Immature natural killer cell (primary cell): ENCODE results near the gene BLCAP. TPM values are rescaled to one million over a fixed set of nuclear protein-coding genes. Genes with fewer than 3 reads are reported as not detected.
"Not testable (repeated sequence)": the region's sequence is repeated elsewhere in the genome, so short reads cannot be mapped to it uniquely, and the experiment has no call there.

Experiments used
- DNase-seq, 3 donors: peaks; one replicate each; pipeline ENCODE4 v3.0.0; 2022; ENCODE audit warnings: mixed read lengths in 1 of 3
- H3K27ac Mint-ChIP-seq, 6 donors: one replicate each; pipeline ENCODE4 v1.8.0; 2020; ENCODE audit warnings: mixed read lengths in 6 of 6, mild to moderate bottlenecking in 5 of 6, inconsistent platforms in 4 of 6, moderate library complexity in 3 of 6
- H3K27me3 Mint-ChIP-seq, 3 donors: one replicate each; pipeline ENCODE4 v1.8.0; 2020 to 2021; ENCODE audit warnings: low read depth in 3 of 3, mild to moderate bottlenecking in 3 of 3, mixed read lengths in 3 of 3, moderate library complexity in 3 of 3, inconsistent platforms in 1 of 3
- H3K36me3 Mint-ChIP-seq, 3 donors: one replicate each; pipeline ENCODE4 v1.8.0; 2020; ENCODE audit warnings: mixed read lengths in 3 of 3, inconsistent platforms in 2 of 3, mild to moderate bottlenecking in 2 of 3
- H3K4me1 Mint-ChIP-seq, 2 donors: one replicate each; pipeline ENCODE4 v1.8.0; 2020; ENCODE audit warnings: inconsistent platforms in 2 of 2, mild to moderate bottlenecking in 2 of 2, mixed read lengths in 2 of 2, moderate library complexity in 1 of 2
- H3K4me3 Mint-ChIP-seq, 5 donors: one replicate each; pipeline ENCODE4 v1.8.0; 2020; ENCODE audit warnings: mild to moderate bottlenecking in 5 of 5, mixed read lengths in 5 of 5, inconsistent platforms in 3 of 5, moderate library complexity in 3 of 5
- H3K9me3 Mint-ChIP-seq, 6 donors: one replicate each; pipeline ENCODE4 v1.8.0; 2020; ENCODE audit warnings: mild to moderate bottlenecking in 6 of 6, mixed read lengths in 6 of 6, inconsistent platforms in 4 of 6, moderate library complexity in 3 of 6
- polyA plus RNA-seq, 3 donors: library from polyadenylated mRNA; unstranded; fragments of 300-500 nt; fragmentation: Illumina TruSeq; gene quantifications; one replicate each; pipeline ENCODE4 v1.2.3, GENCODE V29; 2021

Gene BLCAP
- polyA plus RNA-seq, 3 donors from 2014 or later = 56.1 to 64.9 (median 63.5) TPM

GRCh38 chr20:37490663-37491350, 36.9 kb downstream of the BLCAP start:
- no peaks in the 10 kb centered on the region for H3K4me1 Mint-ChIP-seq
- H3K27me3 Mint-ChIP-seq = peaks cover 0 to 3% (median 2%) of the 10 kb centered on the region in 3 donors
- DNase-seq = no peak
- H3K27ac Mint-ChIP-seq = no peak overlapping the region
- peaks cover 6 to 14% (median 12%) of the 10 kb centered on the region in 3 donors for H3K36me3 Mint-ChIP-seq
- H3K4me3 Mint-ChIP-seq = no peak overlapping the region
- no peaks in the 10 kb centered on the region for H3K9me3 Mint-ChIP-seq

- not testable (repeated sequence) for H3K27ac Mint-ChIP-seq, H3K4me1 Mint-ChIP-seq, DNase-seq, H3K9me3 Mint-ChIP-seq, H3K27me3 Mint-ChIP-seq, H3K4me3 Mint-ChIP-seq, H3K36me3 Mint-ChIP-seq
These were observed 41.5 kb downstream of the BLCAP start for GRCh38 chr20:37486209-37486608.

- Mint-ChIP-seq H3K27ac (no peak overlapping the region), H3K9me3 (no peaks in the 10 kb centered on the region), H3K4me3 (no peak overlapping the region), H3K36me3 (peaks cover 0 to 9% (median 3%) of the 10 kb centered on the region in 3 donors), H3K27me3 (peaks cover 0 to 4% (median 2%) of the 10 kb centered on the region in 3 donors), H3K4me1 (no peaks in the 10 kb centered on the region)
- DNase-seq = no peak
These were observed 43.3 kb downstream of the BLCAP start for GRCh38 chr20:37484331-37484730.

GRCh38 chr20:37481610-37482009, 46.1 kb downstream of the BLCAP start:
- no peak overlapping the region for H3K27ac Mint-ChIP-seq
- peaks cover 2 to 4% (median 4%) of the 10 kb centered on the region in 3 donors for H3K27me3 Mint-ChIP-seq
- H3K9me3 Mint-ChIP-seq = no peaks in the 10 kb centered on the region
- no peak for DNase-seq
- H3K4me1 Mint-ChIP-seq = no peaks in the 10 kb centered on the region
- H3K4me3 Mint-ChIP-seq = no peak overlapping the region
- peaks cover 0 to 9% (median 0%) of the 10 kb centered on the region in 3 donors for H3K36me3 Mint-ChIP-seq

- H3K27ac Mint-ChIP-seq = no peak overlapping the region
- no peaks in the 10 kb centered on the region for H3K9me3 Mint-ChIP-seq
- H3K27me3 Mint-ChIP-seq = peaks cover 2 to 4% (median 4%) of the 10 kb centered on the region in 3 donors
- H3K4me3 Mint-ChIP-seq = no peak overlapping the region
- DNase-seq = no peak
- no peaks in the 10 kb centered on the region for H3K4me1 Mint-ChIP-seq
- peaks cover 0 to 13% (median 0%) of the 10 kb centered on the region in 3 donors for H3K36me3 Mint-ChIP-seq
These were observed 46.8 kb downstream of the BLCAP start for GRCh38 chr20:37480919-37481318.

GRCh38 chr20:37479925-37480691, 47.6 kb downstream of the BLCAP start:
- Mint-ChIP-seq H3K27me3 (peaks cover 2 to 6% (median 4%) of the 10 kb centered on the region in 3 donors), H3K4me3 (no peak overlapping the region), H3K4me1 (no peaks in the 10 kb centered on the region), H3K36me3 (peaks cover 0 to 13% (median 0%) of the 10 kb centered on the region in 3 donors), H3K27ac (no peak overlapping the region), H3K9me3 (no peaks in the 10 kb centered on the region)
- DNase-seq = no peak

GRCh38 chr20:37479266-37479665, 48.4 kb downstream of the BLCAP start:
- peaks cover 0 to 13% (median 0%) of the 10 kb centered on the region in 3 donors for H3K36me3 Mint-ChIP-seq
- peak overlapping the region in 1 of 6 donors; percentile 24 for H3K27ac Mint-ChIP-seq
- no peak for DNase-seq
- H3K4me3 Mint-ChIP-seq = no peak overlapping the region
- H3K9me3 Mint-ChIP-seq = no peaks in the 10 kb centered on the region
- H3K4me1 Mint-ChIP-seq = no peaks in the 10 kb centered on the region
- H3K27me3 Mint-ChIP-seq = peaks cover 2 to 6% (median 4%) of the 10 kb centered on the region in 3 donors

GRCh38 chr20:37477041-37477440, 50.6 kb downstream of the BLCAP start:
- H3K4me3 Mint-ChIP-seq = no peak overlapping the region
- H3K9me3 Mint-ChIP-seq = no peaks in the 10 kb centered on the region
- peaks cover 2 to 6% (median 2%) of the 10 kb centered on the region in 3 donors for H3K27me3 Mint-ChIP-seq
- no peak for DNase-seq
- H3K4me1 Mint-ChIP-seq = no peaks in the 10 kb centered on the region
- no peak overlapping the region for H3K27ac Mint-ChIP-seq
- peaks cover 0 to 13% (median 0%) of the 10 kb centered on the region in 3 donors for H3K36me3 Mint-ChIP-seq

- H3K4me3 Mint-ChIP-seq = no peak overlapping the region
These were observed 52.4 kb downstream of the BLCAP start for GRCh38 chr20:37475252-37475651.

GRCh38 chr20:37474386-37474785, 53.3 kb downstream of the BLCAP start:
- H3K36me3 Mint-ChIP-seq = peaks cover 0 to 4% (median 0%) of the 10 kb centered on the region in 3 donors
- no peak overlapping the region for H3K4me3 Mint-ChIP-seq
- H3K9me3 Mint-ChIP-seq = no peaks in the 10 kb centered on the region
- H3K4me1 Mint-ChIP-seq = no peaks in the 10 kb centered on the region
- no peak overlapping the region for H3K27ac Mint-ChIP-seq
- DNase-seq = no peak
- H3K27me3 Mint-ChIP-seq = peaks cover 0 to 6% (median under 1%) of the 10 kb centered on the region in 3 donors

More at GRCh38 chr20:37475252-37475651, 52.4 kb downstream of the BLCAP start:
- Mint-ChIP-seq H3K4me1 (no peaks in the 10 kb centered on the region), H3K36me3 (peaks cover 0 to 4% (median 0%) of the 10 kb centered on the region in 3 donors), H3K27ac (no peak overlapping the region), H3K27me3 (peaks cover 0 to 6% (median 2%) of the 10 kb centered on the region in 3 donors), H3K9me3 (no peaks in the 10 kb centered on the region)
- no peak for DNase-seq

GRCh38 chr20:37473249-37474000, 54.3 kb downstream of the BLCAP start:
- Mint-ChIP-seq H3K27ac (no peak overlapping the region), H3K4me3 (no peak overlapping the region), H3K4me1 (no peaks in the 10 kb centered on the region), H3K9me3 (no peaks in the 10 kb centered on the region), H3K27me3 (peaks cover 0 to 5% (median 2%) of the 10 kb centered on the region in 3 donors), H3K36me3 (peaks cover 0 to 4% (median 0%) of the 10 kb centered on the region in 3 donors)
- DNase-seq = no peak

GRCh38 chr20:37472435-37472834, 55.2 kb downstream of the BLCAP start:
- H3K9me3 Mint-ChIP-seq, DNase-seq, H3K4me1 Mint-ChIP-seq, H3K27ac Mint-ChIP-seq, H3K27me3 Mint-ChIP-seq, H3K4me3 Mint-ChIP-seq, H3K36me3 Mint-ChIP-seq: not testable (repeated sequence)

- Mint-ChIP-seq H3K36me3 (peaks cover 0 to 4% (median 0%) of the 10 kb centered on the region in 3 donors), H3K27me3 (peaks cover 0 to 9% (median 2%) of the 10 kb centered on the region in 3 donors), H3K4me1 (no peaks in the 10 kb centered on the region), H3K9me3 (no peaks in the 10 kb centered on the region), H3K27ac (no peak overlapping the region), H3K4me3 (no peak overlapping the region)
- no peak for DNase-seq
These were observed 55.9 kb downstream of the BLCAP start for GRCh38 chr20:37471741-37472235.
